Measurements from ENCODE around the gene UBP1. TPM values are rescaled to one million over a fixed set of nuclear protein-coding genes. Genes with fewer than 3 reads are reported as not detected.

Gene UBP1
- total and polyA plus RNA-seq, 5 donors from 2014 or later: 9.3 to 92.9 (median 11.7) TPM

DNA sequence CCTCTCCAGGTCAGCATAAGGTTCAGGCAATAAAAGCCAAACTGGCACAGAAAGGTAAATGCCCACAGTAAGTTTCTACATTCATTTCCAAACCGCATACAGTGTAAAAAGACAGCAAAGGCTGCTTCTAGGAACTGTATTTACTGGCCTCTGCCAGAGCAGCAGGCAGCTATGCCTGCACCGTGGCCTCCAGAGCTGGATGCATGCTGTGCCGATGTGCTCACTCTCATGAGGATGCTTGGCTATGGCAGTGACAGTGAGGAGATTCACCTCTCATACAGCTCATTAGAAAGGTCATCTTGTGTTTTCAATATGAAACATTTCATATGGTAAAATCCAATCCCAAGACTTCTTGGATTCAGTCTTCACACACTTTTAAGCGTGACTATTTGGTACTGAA is 50.3 kb downstream of the UBP1 start:
- Mint-ChIP-seq H3K4me1 (peaks cover 3 to 27% (median 19%) of the 10 kb centered on the region in 4 donors), H3K36me3 (peaks cover 43% of the 10 kb centered on the region), H3K27ac (peak overlapping the region; percentile 59 to 82 (median 71)), H3K4me3 (no peak overlapping the region), H3K27me3 (no peaks in the 10 kb centered on the region), H3K9me3 (no peaks in the 10 kb centered on the region)
- H3K9me3 ChIP-seq (ENCODE audit: control insufficient read depth in 2 of 2, low read length in 2 of 2): no peaks in the 10 kb centered on the region
- H3K4me1 ChIP-seq (ENCODE audit: control insufficient read depth, insufficient read depth, low read length, poor library complexity, severe bottlenecking): peaks cover 19% of the 10 kb centered on the region
- ATAC-seq (ENCODE audit: low read depth in 2 of 2) (no peak), DNase-seq (no peak)
- H3K4me3 ChIP-seq (ENCODE audit: low read depth, low read length): no peak overlapping the region
- peaks cover 67% of the 10 kb centered on the region for H3K36me3 ChIP-seq (ENCODE audit: control insufficient read depth, insufficient read depth, low read length)
- no peaks in the 10 kb centered on the region for H3K27me3 ChIP-seq (ENCODE audit: control insufficient read depth, insufficient read depth, low read length)
- no peak overlapping the region for H3K27ac ChIP-seq (ENCODE audit: insufficient read depth, low read length, poor library complexity, severe bottlenecking)

DNA sequence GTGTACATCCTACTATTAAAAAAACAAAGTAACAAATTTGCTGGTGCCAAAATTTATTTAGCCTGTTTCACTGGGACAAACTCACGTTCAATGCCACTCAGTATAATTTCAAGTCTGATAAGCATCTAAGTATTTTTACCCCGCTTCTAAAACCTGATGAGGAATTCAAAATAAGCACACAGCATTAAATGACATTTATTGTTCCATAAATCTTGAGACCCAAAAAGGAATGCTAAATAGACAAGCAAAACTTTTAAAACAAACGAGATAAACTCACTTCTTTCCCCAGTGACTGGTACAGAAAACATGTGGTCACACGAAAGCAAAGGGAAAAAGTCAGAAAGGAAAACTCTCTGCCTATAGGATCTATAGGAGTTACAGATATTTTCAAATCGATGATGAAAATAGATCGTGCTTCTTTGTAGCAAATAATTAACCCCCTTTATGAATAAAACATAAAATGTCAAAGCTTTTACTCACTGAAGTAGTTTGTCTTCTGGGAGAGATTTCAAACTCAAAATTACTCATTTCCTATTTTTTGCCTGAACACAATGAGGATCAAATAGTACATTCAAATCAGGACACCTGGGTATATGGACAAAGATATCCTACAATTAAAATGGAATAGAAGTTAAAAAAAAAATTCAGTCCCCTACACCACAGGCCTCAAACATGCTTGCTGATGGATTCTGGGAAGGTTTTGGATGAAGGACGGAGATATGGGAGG is 51.7 kb downstream of the UBP1 start:
- ATAC-seq (ENCODE audit: low read depth in 2 of 2): no peak
- H3K36me3 Mint-ChIP-seq: peaks cover 43% of the 10 kb centered on the region
- H3K27ac ChIP-seq (ENCODE audit: insufficient read depth, low read length, poor library complexity, severe bottlenecking): no peak overlapping the region
- H3K27me3 ChIP-seq (ENCODE audit: control insufficient read depth, insufficient read depth, low read length): no peaks in the 10 kb centered on the region
- no peak overlapping the region for H3K4me3 Mint-ChIP-seq
- no peaks in the 10 kb centered on the region for H3K9me3 Mint-ChIP-seq
- peak overlapping the region; percentile 26 to 43 (median 36) for H3K27ac Mint-ChIP-seq
- H3K9me3 ChIP-seq (ENCODE audit: control insufficient read depth in 2 of 2, low read length in 2 of 2): no peaks in the 10 kb centered on the region
- peaks cover 54% of the 10 kb centered on the region for H3K36me3 ChIP-seq (ENCODE audit: control insufficient read depth, insufficient read depth, low read length)
- no peak for DNase-seq
- no peak overlapping the region for H3K4me3 ChIP-seq (ENCODE audit: low read depth, low read length)
- peaks cover 19% of the 10 kb centered on the region for H3K4me1 ChIP-seq (ENCODE audit: control insufficient read depth, insufficient read depth, low read length, poor library complexity, severe bottlenecking)
- no peaks in the 10 kb centered on the region for H3K27me3 Mint-ChIP-seq
- peaks cover 3 to 28% (median 21%) of the 10 kb centered on the region in 4 donors for H3K4me1 Mint-ChIP-seq

- Mint-ChIP-seq H3K27ac (peak overlapping the region in 2 of 3 donors; percentile 24 to 49), H3K9me3 (no peaks in the 10 kb centered on the region), H3K4me1 (peaks cover 10 to 22% (median 15%) of the 10 kb centered on the region in 4 donors), H3K4me3 (no peak overlapping the region), H3K27me3 (no peaks in the 10 kb centered on the region), H3K36me3 (peaks cover 32% of the 10 kb centered on the region)
- ATAC-seq (ENCODE audit: low read depth in 2 of 2) (no peak), DNase-seq (no peak)
- Histone ChIP-seq H3K4me1 (ENCODE audit: control insufficient read depth, insufficient read depth, low read length, poor library complexity, severe bottlenecking) (peaks cover 8% of the 10 kb centered on the region), H3K27ac (ENCODE audit: insufficient read depth, low read length, poor library complexity, severe bottlenecking) (no peak overlapping the region), H3K27me3 (ENCODE audit: control insufficient read depth, insufficient read depth, low read length) (no peaks in the 10 kb centered on the region), H3K36me3 (ENCODE audit: control insufficient read depth, insufficient read depth, low read length) (peaks cover 38% of the 10 kb centered on the region), H3K9me3 (ENCODE audit: control insufficient read depth in 2 of 2, low read length in 2 of 2) (no peaks in the 10 kb centered on the region), H3K4me3 (ENCODE audit: low read depth, low read length) (no peak overlapping the region)
Measured at GRCh38 chr3:33386631-33387030, 53.6 kb downstream of the UBP1 start.

- Mint-ChIP-seq H3K4me3 (no peak overlapping the region), H3K9me3 (no peaks in the 10 kb centered on the region), H3K27me3 (no peaks in the 10 kb centered on the region), H3K36me3 (peaks cover 21% of the 10 kb centered on the region), H3K27ac (peak overlapping the region in 1 of 3 donors; percentile 24), H3K4me1 (peaks cover 10 to 19% (median 13%) of the 10 kb centered on the region in 4 donors)
- ATAC-seq (ENCODE audit: low read depth in 2 of 2): peak; percentile 68 to 79
- H3K4me3 ChIP-seq (ENCODE audit: low read depth, low read length): no peak overlapping the region
- DNase-seq: peak in 2 of 3 donors; percentile 13 to 74
- H3K4me1 ChIP-seq (ENCODE audit: control insufficient read depth, insufficient read depth, low read length, poor library complexity, severe bottlenecking): peaks cover 8% of the 10 kb centered on the region
- peak overlapping the region; percentile 34 for H3K27ac ChIP-seq (ENCODE audit: insufficient read depth, low read length, poor library complexity, severe bottlenecking)
- H3K9me3 ChIP-seq (ENCODE audit: control insufficient read depth in 2 of 2, low read length in 2 of 2): no peaks in the 10 kb centered on the region
- H3K36me3 ChIP-seq (ENCODE audit: control insufficient read depth, insufficient read depth, low read length): peaks cover 28% of the 10 kb centered on the region
- no peaks in the 10 kb centered on the region for H3K27me3 ChIP-seq (ENCODE audit: control insufficient read depth, insufficient read depth, low read length)
Measured at GRCh38 chr3:33385423-33385822, 54.8 kb downstream of the UBP1 start.

- ATAC-seq (ENCODE audit: low read depth in 2 of 2) (no peak), DNase-seq (no peak)
- Histone ChIP-seq H3K9me3 (ENCODE audit: control insufficient read depth in 2 of 2, low read length in 2 of 2) (no peaks in the 10 kb centered on the region), H3K36me3 (ENCODE audit: control insufficient read depth, insufficient read depth, low read length) (peaks cover 17% of the 10 kb centered on the region), H3K27me3 (ENCODE audit: control insufficient read depth, insufficient read depth, low read length) (no peaks in the 10 kb centered on the region), H3K4me1 (ENCODE audit: control insufficient read depth, insufficient read depth, low read length, poor library complexity, severe bottlenecking) (peaks cover 8% of the 10 kb centered on the region), H3K4me3 (ENCODE audit: low read depth, low read length) (no peak overlapping the region), H3K27ac (ENCODE audit: insufficient read depth, low read length, poor library complexity, severe bottlenecking) (no peak overlapping the region)
- Mint-ChIP-seq H3K27ac (peak overlapping the region in 1 of 3 donors; percentile 58), H3K4me3 (no peak overlapping the region), H3K9me3 (no peaks in the 10 kb centered on the region), H3K4me1 (peaks cover 10 to 19% (median 13%) of the 10 kb centered on the region in 4 donors), H3K27me3 (no peaks in the 10 kb centered on the region), H3K36me3 (peaks cover 10% of the 10 kb centered on the region)
Measured at GRCh38 chr3:33383951-33384350, 56.3 kb downstream of the UBP1 start.

- Mint-ChIP-seq H3K4me3 (no peak overlapping the region), H3K27ac (no peak overlapping the region), H3K9me3 (no peaks in the 10 kb centered on the region), H3K4me1 (peaks cover 6 to 10% (median 9%) of the 10 kb centered on the region in 4 donors), H3K27me3 (no peaks in the 10 kb centered on the region), H3K36me3 (no peaks in the 10 kb centered on the region)
- no peaks in the 10 kb centered on the region for H3K27me3 ChIP-seq (ENCODE audit: control insufficient read depth, insufficient read depth, low read length)
- DNase-seq: no peak
- H3K4me3 ChIP-seq (ENCODE audit: low read depth, low read length): no peak overlapping the region
- peaks cover 4% of the 10 kb centered on the region for H3K4me1 ChIP-seq (ENCODE audit: control insufficient read depth, insufficient read depth, low read length, poor library complexity, severe bottlenecking)
- ATAC-seq (ENCODE audit: low read depth in 2 of 2): no peak
- H3K27ac ChIP-seq (ENCODE audit: insufficient read depth, low read length, poor library complexity, severe bottlenecking): no peak overlapping the region
- no peaks in the 10 kb centered on the region for H3K9me3 ChIP-seq (ENCODE audit: control insufficient read depth in 2 of 2, low read length in 2 of 2)
- no peaks in the 10 kb centered on the region for H3K36me3 ChIP-seq (ENCODE audit: control insufficient read depth, insufficient read depth, low read length)
Measured at GRCh38 chr3:33380653-33381052, 59.6 kb downstream of the UBP1 start.

DNA sequence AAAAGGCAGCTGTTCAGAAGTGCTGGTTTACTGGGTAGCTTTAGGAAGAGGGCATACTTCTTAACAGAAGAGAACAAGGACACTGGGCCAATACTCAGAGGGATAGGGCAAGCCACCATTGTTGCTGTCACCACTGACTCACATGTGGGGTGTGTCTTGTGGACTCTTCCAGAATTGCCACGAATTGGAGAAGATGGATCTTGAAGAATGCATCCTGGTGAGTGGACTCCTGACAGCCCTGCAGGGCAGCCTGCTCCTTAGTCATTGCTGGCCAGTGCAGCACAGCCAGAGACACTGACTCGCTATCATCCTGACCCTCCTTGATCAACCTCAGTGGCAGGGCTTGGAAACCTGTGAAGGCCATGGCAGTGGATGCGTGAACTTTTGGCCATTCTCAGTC is 62.3 kb downstream of the UBP1 start:
- H3K4me1 ChIP-seq (ENCODE audit: control insufficient read depth, insufficient read depth, low read length, poor library complexity, severe bottlenecking): no peaks in the 10 kb centered on the region
- H3K9me3 ChIP-seq (ENCODE audit: control insufficient read depth in 2 of 2, low read length in 2 of 2): no peaks in the 10 kb centered on the region
- Mint-ChIP-seq H3K36me3 (no peaks in the 10 kb centered on the region), H3K4me1 (peaks cover 0 to 4% (median 2%) of the 10 kb centered on the region in 4 donors), H3K27ac (no peak overlapping the region), H3K9me3 (no peaks in the 10 kb centered on the region), H3K27me3 (no peaks in the 10 kb centered on the region), H3K4me3 (no peak overlapping the region)
- no peak overlapping the region for H3K4me3 ChIP-seq (ENCODE audit: low read depth, low read length)
- no peaks in the 10 kb centered on the region for H3K36me3 ChIP-seq (ENCODE audit: control insufficient read depth, insufficient read depth, low read length)
- no peaks in the 10 kb centered on the region for H3K27me3 ChIP-seq (ENCODE audit: control insufficient read depth, insufficient read depth, low read length)
- ATAC-seq (ENCODE audit: low read depth in 2 of 2): no peak
- H3K27ac ChIP-seq (ENCODE audit: insufficient read depth, low read length, poor library complexity, severe bottlenecking): no peak overlapping the region
- no peak for DNase-seq

GRCh38 chr3:33377489-33377888 is 62.7 kb downstream of the UBP1 start:
- ATAC-seq (ENCODE audit: low read depth in 2 of 2) (no peak), DNase-seq (no peak)
- Histone ChIP-seq H3K4me1 (ENCODE audit: control insufficient read depth, insufficient read depth, low read length, poor library complexity, severe bottlenecking) (no peaks in the 10 kb centered on the region), H3K36me3 (ENCODE audit: control insufficient read depth, insufficient read depth, low read length) (no peaks in the 10 kb centered on the region), H3K9me3 (ENCODE audit: control insufficient read depth in 2 of 2, low read length in 2 of 2) (no peaks in the 10 kb centered on the region), H3K4me3 (ENCODE audit: low read depth, low read length) (no peak overlapping the region), H3K27ac (ENCODE audit: insufficient read depth, low read length, poor library complexity, severe bottlenecking) (no peak overlapping the region), H3K27me3 (ENCODE audit: control insufficient read depth, insufficient read depth, low read length) (no peaks in the 10 kb centered on the region)
- Mint-ChIP-seq H3K36me3 (no peaks in the 10 kb centered on the region), H3K27ac (no peak overlapping the region), H3K4me1 (peaks cover 3 to 7% (median 5%) of the 10 kb centered on the region in 4 donors), H3K9me3 (no peaks in the 10 kb centered on the region), H3K27me3 (peaks cover 3% of the 10 kb centered on the region), H3K4me3 (no peak overlapping the region)

Measured in CD4-positive, CD25-positive, alpha-beta regulatory T cell (primary cell).